ENCODE measurements around the gene CENPN.

CENPN gene, protein sequence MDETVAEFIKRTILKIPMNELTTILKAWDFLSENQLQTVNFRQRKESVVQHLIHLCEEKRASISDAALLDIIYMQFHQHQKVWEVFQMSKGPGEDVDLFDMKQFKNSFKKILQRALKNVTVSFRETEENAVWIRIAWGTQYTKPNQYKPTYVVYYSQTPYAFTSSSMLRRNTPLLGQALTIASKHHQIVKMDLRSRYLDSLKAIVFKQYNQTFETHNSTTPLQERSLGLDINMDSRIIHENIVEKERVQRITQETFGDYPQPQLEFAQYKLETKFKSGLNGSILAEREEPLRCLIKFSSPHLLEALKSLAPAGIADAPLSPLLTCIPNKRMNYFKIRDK

DNA sequence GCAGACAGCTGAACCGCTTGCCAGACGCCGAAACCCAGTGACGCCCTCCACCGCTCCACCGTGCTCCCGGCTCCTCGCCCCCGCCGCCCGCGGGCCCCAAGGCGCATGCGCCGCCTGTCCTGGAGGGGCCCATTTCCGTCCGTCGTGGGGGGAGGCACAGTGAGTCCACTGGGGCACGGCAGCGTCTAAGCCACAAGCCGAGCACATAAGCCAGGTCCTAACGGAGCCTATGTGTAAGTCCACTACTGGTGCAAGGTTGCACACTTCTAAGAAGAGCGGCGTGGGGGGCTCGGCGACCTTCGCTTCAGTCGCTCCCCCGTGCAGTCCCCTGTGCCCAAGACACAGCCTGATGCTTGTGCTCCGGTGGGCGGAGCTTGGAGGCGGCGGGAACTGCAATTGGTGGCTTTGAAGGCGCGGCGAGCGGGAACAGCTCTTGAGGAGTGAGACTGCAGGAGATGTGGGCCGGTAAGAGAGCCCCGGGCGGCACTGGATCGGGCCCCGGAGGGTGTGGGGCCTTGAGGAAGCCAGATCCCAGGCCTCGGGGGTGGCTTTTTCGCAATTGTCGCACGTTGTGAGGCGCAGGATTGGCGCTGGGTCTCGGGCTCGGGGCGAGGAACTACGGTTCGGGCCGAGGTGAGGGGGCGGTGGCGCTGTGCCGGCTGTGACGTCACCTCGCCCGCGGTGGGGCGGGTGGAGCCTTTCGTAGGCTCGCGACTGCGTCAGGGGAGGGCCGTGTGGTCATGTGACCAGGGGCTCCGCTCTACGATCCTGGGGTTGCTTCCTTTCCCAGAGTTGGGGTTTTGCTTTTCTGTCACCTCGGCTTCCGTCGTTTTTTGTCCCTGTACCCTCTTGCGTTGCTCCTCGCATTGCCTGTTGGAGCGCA, at the start of gene CENPN, which contains the start of gene CMC2:
Gene CENPN (plus strand): TSS at position 402 of the 883 bp plus-strand sequence. CDS start 4,726 bp downstream, outside the sequence.
Gene CMC2 (minus strand): TSS at position 73 of the 883 bp plus-strand sequence. CDS start 9,491 bp downstream, outside the sequence.
- peak within 1 kb of the TSS; percentile 91 for H3K4me3 ChIP-seq (ENCODE audit: low read depth, low read length)
- peak within 1 kb of the TSS; percentile 79 for H2AFZ ChIP-seq (ENCODE audit: low read length, unreplicated experiment)
- H3K27me3 ChIP-seq (ENCODE audit: insufficient read depth, low read length): no peaks in the 10 kb centered on the region
- H3K79me2 ChIP-seq (ENCODE audit: control insufficient read depth, insufficient read depth, low read length, unreplicated experiment): peaks cover 89% of the 10 kb centered on the region
- H3K4me1 ChIP-seq (ENCODE audit: control insufficient read depth, insufficient read depth, low read length, unreplicated experiment): peaks cover 26% of the 10 kb centered on the region
- peak within 1 kb of the TSS; percentile 88 for H3K27ac ChIP-seq (ENCODE audit: low read depth, low read length)
- H3K36me3 ChIP-seq (ENCODE audit: insufficient read depth, low read length): peaks cover 13% of the 10 kb centered on the region; the same call in 1 of the 2 replicates

DNA sequence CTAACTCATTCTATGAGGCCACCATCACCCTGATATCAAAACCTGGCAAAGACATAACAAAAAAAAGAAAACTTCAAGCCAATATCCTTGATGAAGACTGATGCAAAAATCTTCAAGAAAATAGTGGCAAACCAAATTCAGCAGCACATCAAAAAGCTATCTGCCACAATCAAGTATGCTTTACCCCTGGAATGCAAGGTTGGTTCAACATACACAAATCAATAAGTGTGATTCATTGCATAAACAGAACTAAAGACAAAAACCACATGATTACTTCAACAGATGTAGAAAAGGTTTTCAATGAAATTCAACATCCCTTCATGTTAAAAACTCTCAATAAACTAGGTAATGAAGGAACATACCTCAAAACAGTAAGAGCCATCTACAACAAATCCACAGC, 48.7 kb upstream of the CENPN start:
- Histone ChIP-seq H3K4me1 (ENCODE audit: control insufficient read depth, insufficient read depth, low read length, unreplicated experiment) (no peaks in the 10 kb centered on the region), H3K4me3 (ENCODE audit: low read depth, low read length) (no peak overlapping the region), H3K36me3 (ENCODE audit: insufficient read depth, low read length) (0 out of 2 replicates have a peak, but pooled peaks cover 7% of the 10 kb centered on the region), H3K27me3 (ENCODE audit: insufficient read depth, low read length) (no peaks in the 10 kb centered on the region), H2AFZ (ENCODE audit: low read length, unreplicated experiment) (no peak overlapping the region), H3K79me2 (ENCODE audit: control insufficient read depth, insufficient read depth, low read length, unreplicated experiment) (no peaks in the 10 kb centered on the region), H3K27ac (ENCODE audit: low read depth, low read length) (no peak overlapping the region)

DNA sequence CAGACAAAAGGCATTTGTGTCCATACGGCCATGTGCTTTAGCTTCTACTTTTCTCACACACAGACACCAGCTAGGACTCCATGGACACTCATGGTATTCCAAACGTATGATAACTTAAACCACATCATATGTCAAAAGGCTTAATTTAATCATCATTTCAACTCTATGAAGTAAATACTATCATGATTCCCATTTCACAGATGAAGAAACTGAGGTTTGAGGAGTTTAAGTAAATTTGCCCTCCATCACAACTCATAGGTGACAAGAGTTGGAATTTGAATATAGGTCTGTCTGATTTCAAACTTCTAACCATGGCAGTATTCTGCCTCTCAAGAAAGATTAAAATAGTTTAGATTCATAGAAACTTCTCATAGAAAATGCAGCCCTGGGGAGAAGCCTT, 44.1 kb upstream of the CENPN start:
- Histone ChIP-seq H2AFZ (ENCODE audit: low read length, unreplicated experiment) (no peak overlapping the region), H3K27ac (ENCODE audit: low read depth, low read length) (no peak overlapping the region), H3K27me3 (ENCODE audit: insufficient read depth, low read length) (no peaks in the 10 kb centered on the region), H3K4me1 (ENCODE audit: control insufficient read depth, insufficient read depth, low read length, unreplicated experiment) (no peaks in the 10 kb centered on the region), H3K79me2 (ENCODE audit: control insufficient read depth, insufficient read depth, low read length, unreplicated experiment) (no peaks in the 10 kb centered on the region), H3K36me3 (ENCODE audit: insufficient read depth, low read length) (0 out of 2 replicates have a peak, but pooled peaks cover 3% of the 10 kb centered on the region), H3K4me3 (ENCODE audit: low read depth, low read length) (no peak overlapping the region)

DNA sequence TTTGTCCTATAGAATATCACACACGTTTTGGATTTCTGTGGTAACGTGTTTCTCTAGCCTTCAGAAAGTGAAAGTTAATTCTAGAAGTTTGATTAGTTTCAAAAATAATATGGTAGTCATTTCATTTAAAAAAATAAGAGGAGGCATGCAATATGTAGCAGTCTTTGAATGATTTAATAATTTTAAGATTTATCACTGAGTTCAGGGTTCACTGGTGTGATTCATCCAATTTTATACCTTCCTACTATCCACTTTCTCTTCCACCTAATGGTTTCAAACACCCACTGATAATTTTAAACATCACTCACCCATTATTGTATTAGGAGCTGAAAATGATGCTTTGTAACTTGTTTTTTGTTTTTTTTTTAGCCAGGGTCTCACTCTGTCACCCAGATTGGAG, 42.7 kb upstream of the CENPN start:
- Histone ChIP-seq H3K27me3 (ENCODE audit: insufficient read depth, low read length) (no peaks in the 10 kb centered on the region), H3K79me2 (ENCODE audit: control insufficient read depth, insufficient read depth, low read length, unreplicated experiment) (no peaks in the 10 kb centered on the region), H3K4me1 (ENCODE audit: control insufficient read depth, insufficient read depth, low read length, unreplicated experiment) (no peaks in the 10 kb centered on the region), H3K4me3 (ENCODE audit: low read depth, low read length) (0 out of 2 replicates have a peak overlapping the region, but pooled peaks have one; percentile 24), H2AFZ (ENCODE audit: low read length, unreplicated experiment) (no peak overlapping the region), H3K36me3 (ENCODE audit: insufficient read depth, low read length) (0 out of 2 replicates have a peak, but pooled peaks cover 3% of the 10 kb centered on the region), H3K27ac (ENCODE audit: low read depth, low read length) (no peak overlapping the region)

DNA sequence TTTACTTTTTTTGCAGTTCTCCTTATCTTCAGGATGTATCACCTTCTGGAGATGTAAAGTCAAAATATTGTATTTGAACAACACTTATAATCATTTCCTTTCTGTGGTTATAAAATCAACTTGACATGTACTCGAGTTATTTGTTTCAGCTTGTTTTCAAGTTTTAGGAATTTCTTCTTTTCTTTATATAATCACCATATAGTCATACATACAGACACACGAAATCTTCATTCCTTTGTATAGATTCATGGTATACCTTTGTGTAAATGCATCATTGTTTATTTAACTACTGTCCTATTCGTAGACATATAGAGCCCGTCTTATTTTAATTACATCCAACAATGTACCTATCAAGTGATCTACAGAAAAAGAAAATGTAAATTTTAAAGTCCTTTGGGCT, 40.4 kb upstream of the CENPN start:
- Histone ChIP-seq H3K36me3 (ENCODE audit: insufficient read depth, low read length) (no peaks in the 10 kb centered on the region), H3K79me2 (ENCODE audit: control insufficient read depth, insufficient read depth, low read length, unreplicated experiment) (no peaks in the 10 kb centered on the region), H3K4me1 (ENCODE audit: control insufficient read depth, insufficient read depth, low read length, unreplicated experiment) (no peaks in the 10 kb centered on the region), H3K4me3 (ENCODE audit: low read depth, low read length) (no peak overlapping the region), H2AFZ (ENCODE audit: low read length, unreplicated experiment) (no peak overlapping the region), H3K27ac (ENCODE audit: low read depth, low read length) (no peak overlapping the region), H3K27me3 (ENCODE audit: insufficient read depth, low read length) (no peaks in the 10 kb centered on the region)

DNA sequence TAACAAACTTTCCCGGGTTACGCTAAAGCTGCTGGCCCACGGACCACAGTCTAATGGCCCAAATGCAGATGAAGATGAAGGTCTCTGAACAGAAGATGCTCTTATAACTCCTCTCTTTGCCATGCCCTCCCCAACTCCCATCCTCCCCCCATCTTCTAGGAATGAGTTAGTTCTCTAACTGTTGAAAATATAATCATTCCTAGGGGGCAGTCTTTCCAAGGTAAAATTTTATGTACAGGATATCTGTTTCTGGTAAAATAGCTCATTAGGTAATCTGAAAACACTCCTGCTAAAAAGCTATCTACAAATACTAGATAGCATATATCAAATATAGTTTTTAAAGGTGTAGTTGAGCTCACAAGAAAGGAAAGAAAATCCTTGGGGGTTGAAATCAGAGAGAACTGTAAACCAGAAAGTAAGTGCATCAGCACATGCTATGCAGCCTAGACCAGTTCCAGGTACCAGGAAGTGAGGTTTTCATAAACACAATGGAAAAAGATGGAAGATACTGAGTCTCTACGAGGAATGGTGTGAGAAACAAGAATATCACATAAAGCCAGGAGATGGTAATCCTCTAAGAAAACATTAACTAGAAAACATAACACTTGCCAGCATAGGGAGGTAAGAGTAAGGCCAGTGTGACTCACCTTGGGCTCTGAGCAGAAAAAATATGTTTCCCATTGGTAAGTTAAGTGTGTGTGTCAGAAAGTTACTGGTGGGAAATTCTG, 38.5 kb upstream of the CENPN start:
- Histone ChIP-seq H3K79me2 (ENCODE audit: control insufficient read depth, insufficient read depth, low read length, unreplicated experiment) (no peaks in the 10 kb centered on the region), H3K27me3 (ENCODE audit: insufficient read depth, low read length) (no peaks in the 10 kb centered on the region), H2AFZ (ENCODE audit: low read length, unreplicated experiment) (no peak overlapping the region), H3K27ac (ENCODE audit: low read depth, low read length) (peak overlapping the region; percentile 35; the same call in 1 of the 2 replicates), H3K36me3 (ENCODE audit: insufficient read depth, low read length) (no peaks in the 10 kb centered on the region), H3K4me1 (ENCODE audit: control insufficient read depth, insufficient read depth, low read length, unreplicated experiment) (no peaks in the 10 kb centered on the region), H3K4me3 (ENCODE audit: low read depth, low read length) (no peak overlapping the region)

DNA sequence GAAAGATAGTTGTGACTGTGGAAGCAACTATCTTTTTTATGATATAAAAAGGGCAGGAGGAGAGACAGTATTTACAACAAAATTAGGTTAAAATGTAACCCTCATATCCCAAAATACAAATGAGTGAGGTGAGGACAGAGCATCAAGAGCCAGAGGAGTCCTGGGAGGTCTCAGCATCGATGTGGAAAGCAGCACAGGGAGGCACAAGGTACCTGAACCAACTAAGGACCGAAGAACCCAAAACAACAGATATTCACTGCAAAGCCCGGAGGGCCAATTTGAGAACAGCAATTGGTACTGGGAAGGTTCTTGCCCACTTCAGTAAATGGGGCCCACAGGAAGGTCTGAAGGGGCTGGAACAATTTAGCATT, 37.9 kb upstream of the CENPN start:
- Histone ChIP-seq H3K4me1 (ENCODE audit: control insufficient read depth, insufficient read depth, low read length, unreplicated experiment) (peaks cover 3% of the 10 kb centered on the region), H3K27ac (ENCODE audit: low read depth, low read length) (peak overlapping the region; percentile 35; the same call in 1 of the 2 replicates), H3K79me2 (ENCODE audit: control insufficient read depth, insufficient read depth, low read length, unreplicated experiment) (no peaks in the 10 kb centered on the region), H3K27me3 (ENCODE audit: insufficient read depth, low read length) (no peaks in the 10 kb centered on the region), H2AFZ (ENCODE audit: low read length, unreplicated experiment) (no peak overlapping the region), H3K36me3 (ENCODE audit: insufficient read depth, low read length) (no peaks in the 10 kb centered on the region), H3K4me3 (ENCODE audit: low read depth, low read length) (no peak overlapping the region)

DNA sequence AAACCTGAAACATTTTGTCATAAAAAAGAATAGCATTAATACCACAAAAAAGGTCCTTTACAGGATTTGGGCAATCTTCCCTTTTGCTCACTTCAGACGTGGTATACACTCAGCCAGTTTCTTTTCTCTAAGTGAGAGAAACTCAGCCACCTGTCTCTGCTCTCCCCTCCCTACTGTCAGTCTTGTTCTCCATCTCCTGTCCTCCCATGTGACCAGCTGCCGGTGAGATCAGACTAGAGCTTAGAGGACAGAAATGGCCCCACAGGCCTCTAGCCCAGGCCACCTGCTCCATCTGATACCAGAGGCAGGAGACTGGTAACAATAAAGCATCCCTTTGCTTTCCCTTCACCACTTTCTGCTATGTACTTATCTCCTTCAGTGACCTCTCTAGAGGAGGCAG, 35.2 kb upstream of the CENPN start:
- Histone ChIP-seq H3K4me3 (ENCODE audit: low read depth, low read length) (no peak overlapping the region), H3K27ac (ENCODE audit: low read depth, low read length) (no peak overlapping the region), H3K79me2 (ENCODE audit: control insufficient read depth, insufficient read depth, low read length, unreplicated experiment) (no peaks in the 10 kb centered on the region), H2AFZ (ENCODE audit: low read length, unreplicated experiment) (no peak overlapping the region), H3K4me1 (ENCODE audit: control insufficient read depth, insufficient read depth, low read length, unreplicated experiment) (peaks cover 6% of the 10 kb centered on the region), H3K27me3 (ENCODE audit: insufficient read depth, low read length) (no peaks in the 10 kb centered on the region), H3K36me3 (ENCODE audit: insufficient read depth, low read length) (no peaks in the 10 kb centered on the region)

DNA sequence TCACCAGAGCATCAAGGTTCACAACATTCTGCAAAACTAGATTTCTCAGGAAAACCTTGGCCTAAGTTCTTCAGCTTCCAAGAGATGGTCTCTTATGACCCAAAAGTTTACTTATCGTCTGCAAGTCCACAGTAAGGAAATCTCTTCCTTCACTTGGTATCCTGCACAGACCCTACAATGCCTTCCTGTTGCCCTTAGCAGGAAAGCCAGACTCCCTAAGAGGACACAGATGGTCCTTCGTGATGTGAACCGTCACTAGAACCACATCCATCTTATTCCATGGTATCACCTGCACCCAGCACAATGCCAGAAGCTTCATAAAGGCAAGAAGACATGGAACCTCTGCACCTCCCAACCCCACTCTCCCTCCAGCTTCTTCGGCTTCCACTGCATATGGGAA, 34.4 kb upstream of the CENPN start:
- Histone ChIP-seq H3K27me3 (ENCODE audit: insufficient read depth, low read length) (no peaks in the 10 kb centered on the region), H2AFZ (ENCODE audit: low read length, unreplicated experiment) (no peak overlapping the region), H3K36me3 (ENCODE audit: insufficient read depth, low read length) (no peaks in the 10 kb centered on the region), H3K79me2 (ENCODE audit: control insufficient read depth, insufficient read depth, low read length, unreplicated experiment) (no peaks in the 10 kb centered on the region), H3K4me1 (ENCODE audit: control insufficient read depth, insufficient read depth, low read length, unreplicated experiment) (peaks cover 6% of the 10 kb centered on the region), H3K4me3 (ENCODE audit: low read depth, low read length) (no peak overlapping the region), H3K27ac (ENCODE audit: low read depth, low read length) (no peak overlapping the region)

DNA sequence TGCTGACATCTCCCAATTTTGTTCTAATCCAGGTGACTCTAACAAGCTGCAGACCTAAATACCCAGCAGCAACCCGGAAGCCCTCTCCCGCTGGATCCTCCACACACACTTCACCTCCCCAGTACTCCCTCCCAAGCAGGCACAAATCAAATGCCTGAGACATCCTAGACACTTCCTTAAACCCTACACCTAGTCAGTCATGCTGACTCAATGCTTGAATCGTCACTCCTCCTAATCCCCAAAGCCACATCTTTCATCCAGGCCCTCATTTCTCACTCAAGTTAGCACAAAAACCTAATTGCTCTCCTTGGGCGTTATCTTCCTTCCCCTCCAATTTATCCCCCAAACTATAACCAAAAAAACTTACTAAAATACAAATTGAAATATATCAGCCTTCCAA, 33.0 kb upstream of the CENPN start:
- Histone ChIP-seq H3K79me2 (ENCODE audit: control insufficient read depth, insufficient read depth, low read length, unreplicated experiment) (no peaks in the 10 kb centered on the region), H3K27me3 (ENCODE audit: insufficient read depth, low read length) (no peaks in the 10 kb centered on the region), H3K27ac (ENCODE audit: low read depth, low read length) (no peak overlapping the region), H3K36me3 (ENCODE audit: insufficient read depth, low read length) (0 out of 2 replicates have a peak, but pooled peaks cover 4% of the 10 kb centered on the region), H3K4me1 (ENCODE audit: control insufficient read depth, insufficient read depth, low read length, unreplicated experiment) (peaks cover 6% of the 10 kb centered on the region), H3K4me3 (ENCODE audit: low read depth, low read length) (no peak overlapping the region), H2AFZ (ENCODE audit: low read length, unreplicated experiment) (no peak overlapping the region)

Measured in ACC112 (cell line).